B cell (primary cell): ENCODE measurements around the gene DENND5B. TPM values are rescaled to one million over a fixed set of nuclear protein-coding genes. Genes with fewer than 3 reads are reported as not detected.
"Not testable (repeated sequence)": the region's sequence is repeated elsewhere in the genome, so short reads cannot be mapped to it uniquely, and the experiment has no call there.

Experiments used
- ATAC-seq: fragments of 200-7000 bp; cut with Tn5 transposase; one replicate; pipeline ENCODE4 v1.10.0; 2021; ENCODE audit warnings: low read depth, mild to moderate bottlenecking, moderate number of reproducible peaks, moderate library complexity
- CTCF ChIA-PET: fragments of 350-600 bp; sonication (Branson Sonifier 250); formaldehyde crosslinking; loops from one replicate; lab custom pipeline; 2021; ENCODE audit warnings: antibody characterized with exemption, inconsistent platforms; lab: Charles Lee
- POLR2A ChIA-PET: fragments of 350-600 bp; sonication (Branson Sonifier 250); formaldehyde crosslinking; loops from one replicate; lab custom pipeline; 2021; ENCODE audit warnings: antibody characterized with exemption; lab: Charles Lee
- DNase-seq: peaks from one replicate; pipeline ENCODE4 v3.0.0; 2013
- H2AFZ ChIP-seq: 2 replicates; pipeline ENCODE4 v1.6.1; 2012; ENCODE audit warnings: mild to moderate bottlenecking, low read depth, low read length; ENCODE audit not compliant: insufficient read depth, poor library complexity, severe bottlenecking
- H3K27ac ChIP-seq, 2 donors: 1 replicate in 1 of 2; 2 replicates in 1 of 2; pipeline ENCODE4 v1.5.1; 2012 to 2013; ENCODE audit warnings: low read length in 2 of 2, mild to moderate bottlenecking in 2 of 2, moderate library complexity in 1 of 2
- H3K27me3 ChIP-seq, 4 experiments: fragments of 200-600 bp in 1 of 4; sonication (generic) in 1 of 4; replicated peaks in 1 of 4; 1 replicate in 2 of 4; 2 replicates in 2 of 4; pipeline versions ENCODE4 v1.6.1 to v1.7.0; 2013 to 2016; ENCODE audit warnings: low read length in 3 of 4, mild to moderate bottlenecking in 2 of 4, mixed read lengths in 1 of 4, moderate library complexity in 1 of 4; ENCODE audit not compliant: insufficient read depth in 4 of 4, control insufficient read depth in 3 of 4; ENCODE audit errors: control extremely low read depth in 1 of 4
- H3K36me3 ChIP-seq, 2 experiments: replicated peaks in 1 of 2; 1 replicate in 1 of 2; 2 replicates in 1 of 2; pipeline versions ENCODE4 v1.6.1 to v1.7.1; 2013; ENCODE audit warnings: low read length in 1 of 2; ENCODE audit not compliant: insufficient read depth in 2 of 2, control insufficient read depth in 1 of 2; ENCODE audit errors: control extremely low read depth in 1 of 2, extremely low read depth in 1 of 2
- H3K4me1 ChIP-seq, 2 donors: fragments of 200-600 bp in 1 of 2; sonication (generic) in 1 of 2; 1 replicate in 1 of 2; 2 replicates in 1 of 2; pipeline versions ENCODE4 v1.5.1 to v1.6.1; 2013 to 2017; ENCODE audit warnings: low read length in 2 of 2; ENCODE audit not compliant: control insufficient read depth in 2 of 2, insufficient read depth in 2 of 2
- H3K4me2 ChIP-seq: replicated peaks from 2 replicates; pipeline ENCODE3; 2012; ENCODE audit warnings: mild to moderate bottlenecking, low read depth, low read length; ENCODE audit not compliant: poor library complexity, severe bottlenecking
- H3K4me3 ChIP-seq, 5 experiments: fragments of 200-600 bp in 1 of 5; sonication (generic) in 1 of 5; 1 replicate in 3 of 5; 2 replicates in 2 of 5; pipeline versions ENCODE4 v1.5.1 to v1.7.0; 2011 to 2016; ENCODE audit warnings: low read length in 4 of 5, mild to moderate bottlenecking in 4 of 5, low read depth in 2 of 5, control low read depth in 1 of 5, moderate library complexity in 1 of 5; ENCODE audit not compliant: insufficient read depth in 1 of 5; ENCODE audit errors: control extremely low read depth in 1 of 5, extremely low read depth in 1 of 5
- H3K79me2 ChIP-seq: fragments of 200-600 bp; sonication (generic); one replicate; pipeline ENCODE4 v1.6.0; 2016; ENCODE audit warnings: low read length; ENCODE audit not compliant: control insufficient read depth, insufficient read depth
- H3K9ac ChIP-seq: fragments of 200-600 bp; sonication (generic); 2 replicates; pipeline ENCODE4 v1.6.1; 2017; ENCODE audit warnings: mild to moderate bottlenecking, low read length, moderate library complexity
- H3K9me3 ChIP-seq, 3 donors: one replicate each; pipeline versions ENCODE4 v1.6.1 to v1.7.1; 2013; ENCODE audit warnings: low read length in 2 of 3; ENCODE audit not compliant: control insufficient read depth in 2 of 3, insufficient read depth in 1 of 3; ENCODE audit errors: control extremely low read depth in 1 of 3
- H4K20me1 ChIP-seq: 2 replicates; pipeline ENCODE4 v1.6.0; 2012; ENCODE audit warnings: mild to moderate bottlenecking, low read length; ENCODE audit not compliant: insufficient read depth, control insufficient read depth, poor library complexity, severe bottlenecking
- H3K27ac Mint-ChIP-seq: one replicate; pipeline ENCODE4 v1.8.0; 2021; ENCODE audit warnings: mixed read lengths
- H3K27me3 Mint-ChIP-seq: one replicate; pipeline ENCODE4 v1.8.0; 2021; ENCODE audit warnings: mixed read lengths
- H3K4me1 Mint-ChIP-seq: one replicate; pipeline ENCODE4 v1.8.0; 2021; ENCODE audit warnings: mixed read lengths
- H3K4me3 Mint-ChIP-seq: one replicate; pipeline ENCODE4 v1.8.0; 2021; ENCODE audit warnings: mixed read lengths
- H3K9me3 Mint-ChIP-seq: one replicate; pipeline ENCODE4 v1.8.0; 2022; ENCODE audit warnings: mixed read lengths; ENCODE audit not compliant: insufficient read depth
- EZH2 ChIP-seq: IDR thresholded peaks from 2 replicates; pipeline ENCODE4 v1.6.1; 2012; ENCODE audit warnings: borderline replicate concordance, low read depth, mild to moderate bottlenecking, moderate library complexity, low read length; ENCODE audit not compliant: insufficient read depth, poor library complexity, severe bottlenecking
- WGBS: methylation state at CpG from one replicate; pipeline ENCODE4 v1.1.5; 2013; ENCODE audit warnings: missing lambda C conversion rate; ENCODE audit not compliant: insufficient coverage; 5-methylcytosine and 5-hydroxymethylcytosine counted together
- intact Hi-C: fragments of 100-400 bp; cut with micrococcal nuclease; formaldehyde crosslinking; loops from one replicate; pipeline ENCODE4 v1.10.0; 2022
- polyA plus RNA-seq: library from polyadenylated mRNA; depleted of rRNA; stranded (reverse); fragments of >200 nt; gene quantifications from 2 replicates; pipeline ENCODE4 v1.2.3, GENCODE V29; 2012
- total RNA-seq, 2 donors: library from RNA; stranded (reverse); fragments of 120-200 nt in 1 of 2; gene quantifications; 1 replicate in 1 of 2; 2 replicates in 1 of 2; pipeline versions ENCODE4 v1.2.3 to v1.2.4, GENCODE V29; 2013 to 2022
- TF ChIP-seq, protein P1 (sequence below): fragments of 200-600 bp; IDR thresholded peaks from one replicate; pipeline ENCODE4 v1.8.0; 2022; ENCODE audit warnings: antibody characterized with exemption, mild to moderate bottlenecking

Gene DENND5B
- total and polyA plus RNA-seq, 2 donors (not counting 1 experiment from before 2014, with no cell fraction given), result 18.7 to 55.3 TPM

GRCh38 chr12:31618228-31619025, 27.5 kb upstream of the DENND5B start:
- H3K4me1 Mint-ChIP-seq, result peaks cover 11% of the 10 kb centered on the region
- H4K20me1 ChIP-seq, result no peaks in the 10 kb centered on the region
- H3K4me1 ChIP-seq, result peaks cover 0 to 3% of the 10 kb centered on the region in 2 donors
- no peaks in the 10 kb centered on the region for H3K36me3 ChIP-seq
- H3K27me3 Mint-ChIP-seq, result no peaks in the 10 kb centered on the region
- POLR2A ChIA-PET, result no interaction called here
- CTCF ChIA-PET, result no interaction called here
- no peaks in the 10 kb centered on the region for H3K9me3 Mint-ChIP-seq
- ATAC-seq (no peak), DNase-seq (no peak)
- no peaks in the 10 kb centered on the region for H3K27me3 ChIP-seq
- no peak overlapping the region for H3K9ac ChIP-seq
- no peak overlapping the region for H3K4me2 ChIP-seq
- H2AFZ ChIP-seq, result no peak overlapping the region
- TF ChIP-seq EZH2, result no peak
- TF ChIP-seq, protein P1, sequence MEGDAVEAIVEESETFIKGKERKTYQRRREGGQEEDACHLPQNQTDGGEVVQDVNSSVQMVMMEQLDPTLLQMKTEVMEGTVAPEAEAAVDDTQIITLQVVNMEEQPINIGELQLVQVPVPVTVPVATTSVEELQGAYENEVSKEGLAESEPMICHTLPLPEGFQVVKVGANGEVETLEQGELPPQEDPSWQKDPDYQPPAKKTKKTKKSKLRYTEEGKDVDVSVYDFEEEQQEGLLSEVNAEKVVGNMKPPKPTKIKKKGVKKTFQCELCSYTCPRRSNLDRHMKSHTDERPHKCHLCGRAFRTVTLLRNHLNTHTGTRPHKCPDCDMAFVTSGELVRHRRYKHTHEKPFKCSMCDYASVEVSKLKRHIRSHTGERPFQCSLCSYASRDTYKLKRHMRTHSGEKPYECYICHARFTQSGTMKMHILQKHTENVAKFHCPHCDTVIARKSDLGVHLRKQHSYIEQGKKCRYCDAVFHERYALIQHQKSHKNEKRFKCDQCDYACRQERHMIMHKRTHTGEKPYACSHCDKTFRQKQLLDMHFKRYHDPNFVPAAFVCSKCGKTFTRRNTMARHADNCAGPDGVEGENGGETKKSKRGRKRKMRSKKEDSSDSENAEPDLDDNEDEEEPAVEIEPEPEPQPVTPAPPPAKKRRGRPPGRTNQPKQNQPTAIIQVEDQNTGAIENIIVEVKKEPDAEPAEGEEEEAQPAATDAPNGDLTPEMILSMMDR, result no peak
- no peak overlapping the region for H3K4me3 ChIP-seq
- no peaks in the 10 kb centered on the region for H3K79me2 ChIP-seq
- intact Hi-C loops, result no loop called here
- WGBS, result no CpG with 5 or more reads among the region's 3 CpGs
- no peaks in the 10 kb centered on the region for H3K9me3 ChIP-seq
- no peak overlapping the region for H3K27ac Mint-ChIP-seq
- H3K4me3 Mint-ChIP-seq, result no peak overlapping the region
- H3K27ac ChIP-seq, result no peak overlapping the region

DNA sequence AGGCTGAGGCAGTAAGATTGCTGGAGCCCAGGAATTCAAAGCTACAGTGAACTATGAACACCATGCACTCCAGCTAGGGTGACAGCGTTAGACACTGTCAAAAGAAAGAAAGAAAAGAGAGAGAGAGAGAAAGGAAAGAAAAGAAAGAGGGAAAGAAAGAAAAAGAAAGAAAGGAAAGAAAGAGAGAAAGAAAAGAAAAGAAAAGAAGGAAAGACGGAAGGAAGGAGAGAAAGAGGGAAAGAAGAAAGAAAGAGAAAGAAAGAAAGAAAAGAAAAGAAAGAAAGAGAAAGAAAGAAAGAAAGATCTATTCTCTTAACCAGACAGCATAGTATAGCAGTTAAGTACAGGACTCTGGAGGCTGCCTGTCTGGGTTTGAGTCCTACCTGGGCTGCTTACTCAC, 21.9 kb upstream of the DENND5B start:
- Mint-ChIP-seq H3K9me3 (peaks cover 2% of the 10 kb centered on the region), H3K27ac (no peak overlapping the region), H3K27me3 (no peaks in the 10 kb centered on the region), H3K4me3 (no peak overlapping the region), H3K4me1 (no peaks in the 10 kb centered on the region)
- peaks cover 3 to 23% (median 22%) of the 10 kb centered on the region in 3 donors for H3K9me3 ChIP-seq
- H3K36me3 ChIP-seq, result no peaks in the 10 kb centered on the region
- H3K4me2 ChIP-seq, result no peak overlapping the region
- DNase-seq (no peak), ATAC-seq (no peak)
- no peaks in the 10 kb centered on the region for H3K4me1 ChIP-seq
- no peaks in the 10 kb centered on the region for H4K20me1 ChIP-seq
- TF ChIP-seq, protein P1, result peak; percentile 13
- no peak for TF ChIP-seq EZH2
- ChIA-PET CTCF (no interaction called here), POLR2A (interaction anchor here (0.6 kb wide), 1 partner anchor 9 kb away, joined by 4 read pairs; no protein-coding TSS in a partner anchor)
- WGBS, result no CpG with 5 or more reads among the region's 2 CpGs
- no peak overlapping the region for H3K27ac ChIP-seq
- no peak overlapping the region for H2AFZ ChIP-seq
- H3K9ac ChIP-seq, result no peak overlapping the region
- no peak overlapping the region for H3K4me3 ChIP-seq
- intact Hi-C loops, result no loop called here
- H3K27me3 ChIP-seq, result no peaks in the 10 kb centered on the region
- H3K79me2 ChIP-seq, result peaks cover 3% of the 10 kb centered on the region

- Histone ChIP-seq H3K4me1 (peaks cover 10 to 15% of the 10 kb centered on the region in 2 donors), H3K9me3 (peaks cover 12 to 40% (median 39%) of the 10 kb centered on the region in 3 donors), H3K27ac (peak overlapping the region in 1 of 2 donors; percentile 55)
- peak overlapping the region; percentile 41 for H3K27ac Mint-ChIP-seq
- ChIA-PET CTCF (interaction anchor here (1.2 kb wide), 1 partner anchor 8 kb away, joined by 3 read pairs; no protein-coding TSS in a partner anchor), POLR2A (interaction anchor here (1.8 kb wide), 1 partner anchor 11 kb away, joined by 6 read pairs; no protein-coding TSS in a partner anchor)
- peak; percentile 39 for DNase-seq
- intact Hi-C loops, H3K27me3 Mint-ChIP-seq, H3K4me3 ChIP-seq, ATAC-seq, H3K9me3 Mint-ChIP-seq, H3K4me2 ChIP-seq, H3K4me3 Mint-ChIP-seq, H2AFZ ChIP-seq, H3K36me3 ChIP-seq, H3K79me2 ChIP-seq, H3K27me3 ChIP-seq, H4K20me1 ChIP-seq, H3K9ac ChIP-seq: not testable (repeated sequence)
- WGBS, result no CpG with 5 or more reads among the region's 2 CpGs
- H3K4me1 Mint-ChIP-seq, result peaks cover 18% of the 10 kb centered on the region
These were observed 17.4 kb upstream of the DENND5B start for GRCh38 chr12:31608299-31608698.
